AG20443 (cell line): Measurements from ENCODE around the gene DNAJB6.

ENCODE experiments used
- DNase-seq: peaks from one replicate; pipeline ENCODE4 v3.0.0; 2012; ENCODE audit warnings: low spot score, mixed read lengths

DNAJB6 gene

GRCh38 chr7:157466867-157467261 lies 130.1 kb downstream of the DNAJB6 start:
- DNase-seq = no peak
